Muscle of leg (tissue), 11 donors: ENCODE results near the gene CCDC174. TPM values are rescaled to one million over a fixed set of nuclear protein-coding genes. Genes with fewer than 3 reads are reported as not detected.

ENCODE experiments used
- DNase-seq: peaks from one replicate; pipeline ENCODE4 v3.0.0; 2013
- H3K27ac ChIP-seq: one replicate; pipeline ENCODE4 v1.5.1; 2013; ENCODE audit warnings: mild to moderate bottlenecking, low read length, control low read depth
- H3K27me3 ChIP-seq: one replicate; pipeline ENCODE4 v1.6.1; 2013; ENCODE audit warnings: low read length; ENCODE audit not compliant: control insufficient read depth, insufficient read depth
- H3K36me3 ChIP-seq: one replicate; pipeline ENCODE4 v1.6.1; 2013; ENCODE audit warnings: low read length; ENCODE audit not compliant: control insufficient read depth, insufficient read depth
- H3K4me1 ChIP-seq: one replicate; pipeline ENCODE4 v1.6.1; 2013; ENCODE audit warnings: low read length; ENCODE audit not compliant: control insufficient read depth, insufficient read depth
- H3K4me3 ChIP-seq: one replicate; pipeline ENCODE4 v1.5.1; 2013; ENCODE audit warnings: low read length, control low read depth
- H3K9me3 ChIP-seq: replicated peaks from 2 replicates; pipeline ENCODE4 v1.6.1; 2013; ENCODE audit warnings: low read depth, low read length; ENCODE audit not compliant: control insufficient read depth
- WGBS: methylation state at CpG from one replicate; pipeline ENCODE4 v1.1.5; 2013; ENCODE audit warnings: missing lambda C conversion rate; ENCODE audit not compliant: insufficient coverage; 5-methylcytosine and 5-hydroxymethylcytosine counted together
- polyA plus RNA-seq, 8 donors: library from polyadenylated mRNA; unstranded; fragments of 120-200 nt; gene quantifications; one replicate each; pipeline versions ENCODE4 v1.2.1 to v1.2.3, GENCODE V29; 2013; ENCODE audit warnings: inconsistent platforms in 1 of 8, low replicate concordance in 1 of 8; ENCODE audit not compliant: insufficient read length in 8 of 8, insufficient read depth in 1 of 8
- total RNA-seq: library from RNA; stranded (reverse); fragments of 120-200 nt; gene quantifications from one replicate; pipeline ENCODE4 v1.2.4, GENCODE V29; 2013

The CCDC174 gene
- total and polyA plus RNA-seq, 9 donors = 14.8 to 21.0 (median 17.4) TPM

GRCh38 chr3:14674841-14675240 lies 23.3 kb downstream of the CCDC174 start, which contains the start of gene C3orf20:
C3orf20 (plus strand) TSS chr3:14675141; CDS start chr3:14682714, 7,573 bp downstream.
- peaks cover 31% of the 10 kb centered on the region for H3K36me3 ChIP-seq
- H3K27ac ChIP-seq = no peak within 1 kb of the TSS
- no peaks in the 10 kb centered on the region for H3K9me3 ChIP-seq
- H3K27me3 ChIP-seq = no peaks in the 10 kb centered on the region
- DNase-seq = no peak
- WGBS = 69% methylated on average over 4 of the region's 7 CpGs
- H3K4me1 ChIP-seq = no peaks in the 10 kb centered on the region
- no peak within 1 kb of the TSS for H3K4me3 ChIP-seq

DNA sequence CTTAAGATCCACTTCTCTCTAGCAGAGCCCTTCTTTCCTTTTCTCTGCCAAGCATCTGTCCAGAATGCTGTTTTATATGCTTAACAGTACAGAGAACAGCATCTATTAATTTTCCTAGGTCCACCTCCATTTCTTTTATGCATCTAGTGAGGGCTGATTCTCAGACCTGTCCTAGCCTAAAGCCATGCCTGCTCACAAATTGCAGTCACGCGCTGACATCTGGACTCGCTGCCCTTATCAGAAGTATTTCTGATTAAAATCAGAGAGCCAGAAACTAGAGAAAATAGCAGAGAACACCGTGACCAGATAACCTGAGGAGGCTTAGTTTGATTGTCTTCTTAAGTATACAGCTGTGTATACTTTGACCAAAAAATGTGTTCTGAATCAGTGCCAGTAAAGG lies 25.3 kb downstream of the CCDC174 start:
- Histone ChIP-seq H3K4me3 (no peak overlapping the region), H3K9me3 (no peaks in the 10 kb centered on the region), H3K4me1 (no peaks in the 10 kb centered on the region), H3K27me3 (no peaks in the 10 kb centered on the region), H3K36me3 (peaks cover 15% of the 10 kb centered on the region), H3K27ac (no peak overlapping the region)
- no peak for DNase-seq
- WGBS = 68% methylated on average over 4 of the region's 4 CpGs

- no peak overlapping the region for H3K27ac ChIP-seq
- 43% methylated on average over 6 of the region's 7 CpGs for WGBS
These were observed 26.5 kb downstream of the CCDC174 start for GRCh38 chr3:14678015-14678503.

GRCh38 chr3:14680115-14680514 lies 28.6 kb downstream of the CCDC174 start:
- H3K36me3 ChIP-seq = peaks cover 2% of the 10 kb centered on the region
- WGBS = no CpG with 5 or more reads among the region's 1 CpG
- no peak overlapping the region for H3K27ac ChIP-seq
- H3K9me3 ChIP-seq = no peaks in the 10 kb centered on the region
- no peak for DNase-seq
- H3K27me3 ChIP-seq = no peaks in the 10 kb centered on the region
- no peak overlapping the region for H3K4me3 ChIP-seq
- no peaks in the 10 kb centered on the region for H3K4me1 ChIP-seq

More at GRCh38 chr3:14678015-14678503, 26.5 kb downstream of the CCDC174 start:
- H3K27me3 ChIP-seq = no peaks in the 10 kb centered on the region
- peaks cover 8% of the 10 kb centered on the region for H3K36me3 ChIP-seq
- no peak overlapping the region for H3K4me3 ChIP-seq
- no peak for DNase-seq
- H3K9me3 ChIP-seq = no peaks in the 10 kb centered on the region
- no peaks in the 10 kb centered on the region for H3K4me1 ChIP-seq

GRCh38 chr3:14680716-14681115 lies 29.2 kb downstream of the CCDC174 start:
- DNase-seq = no peak
- Histone ChIP-seq H3K9me3 (no peaks in the 10 kb centered on the region), H3K36me3 (no peaks in the 10 kb centered on the region), H3K27ac (no peak overlapping the region), H3K4me3 (no peak overlapping the region), H3K4me1 (no peaks in the 10 kb centered on the region), H3K27me3 (no peaks in the 10 kb centered on the region)
- no CpG with 5 or more reads among the region's 2 CpGs for WGBS

- H3K9me3 ChIP-seq = no peaks in the 10 kb centered on the region
- 70% methylated on average over 1 of the region's 4 CpGs for WGBS
- no peak overlapping the region for H3K27ac ChIP-seq
- no peaks in the 10 kb centered on the region for H3K36me3 ChIP-seq
- peaks cover 2% of the 10 kb centered on the region for H3K27me3 ChIP-seq
- H3K4me1 ChIP-seq = no peaks in the 10 kb centered on the region
- DNase-seq = no peak
- no peak overlapping the region for H3K4me3 ChIP-seq
These were observed 32.9 kb downstream of the CCDC174 start for GRCh38 chr3:14684447-14684846.

- Histone ChIP-seq H3K4me1 (no peaks in the 10 kb centered on the region), H3K4me3 (no peak overlapping the region), H3K27ac (no peak overlapping the region), H3K9me3 (no peaks in the 10 kb centered on the region), H3K36me3 (no peaks in the 10 kb centered on the region), H3K27me3 (peaks cover 2% of the 10 kb centered on the region)
- DNase-seq = no peak
- WGBS = no CpG with 5 or more reads among the region's 4 CpGs
These were observed 33.6 kb downstream of the CCDC174 start for GRCh38 chr3:14685179-14685578.

DNA sequence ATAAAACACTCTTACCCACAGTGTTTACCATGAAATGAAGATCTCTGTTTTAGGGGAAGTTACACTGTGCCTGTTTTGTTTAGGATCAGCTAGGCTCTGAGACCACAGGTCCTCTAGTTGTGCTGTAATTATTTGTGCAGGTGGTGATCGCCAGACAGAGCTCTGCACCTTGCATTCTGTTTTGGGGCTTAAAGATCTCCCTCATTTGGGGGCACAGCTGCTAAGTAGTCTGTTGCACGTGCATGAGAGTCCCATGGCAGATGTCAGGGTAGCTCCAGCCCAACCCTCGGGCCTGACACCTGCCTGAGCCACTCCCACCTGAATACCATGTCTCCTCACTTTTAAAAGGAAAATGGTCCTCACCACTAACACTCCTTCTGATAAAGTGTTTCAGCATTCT lies 35.8 kb downstream of the CCDC174 start:
- Histone ChIP-seq H3K4me3 (no peak overlapping the region), H3K36me3 (no peaks in the 10 kb centered on the region), H3K4me1 (no peaks in the 10 kb centered on the region), H3K27me3 (peaks cover 2% of the 10 kb centered on the region), H3K9me3 (no peaks in the 10 kb centered on the region), H3K27ac (no peak overlapping the region)
- DNase-seq = no peak
- no CpG with 5 or more reads among the region's 3 CpGs for WGBS

DNA sequence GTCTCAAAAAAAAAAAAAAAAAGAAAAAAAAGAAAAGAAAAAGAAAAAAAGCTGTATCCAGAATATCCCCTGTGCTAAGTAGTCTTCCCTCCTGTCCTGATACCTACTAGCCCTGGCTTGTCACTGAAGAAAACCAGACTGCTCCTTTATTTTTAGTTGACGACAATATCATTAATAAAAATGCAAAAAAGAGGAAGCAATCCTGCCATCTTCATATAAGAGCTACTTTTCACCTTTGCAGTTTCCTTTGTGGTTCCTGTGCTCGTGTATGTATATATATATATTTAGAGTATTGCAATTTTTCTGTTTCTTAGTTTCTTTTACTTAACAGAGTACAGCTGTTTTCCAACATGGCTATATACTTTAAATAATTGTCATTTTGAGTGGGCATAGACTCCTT lies 37.0 kb downstream of the CCDC174 start:
- no peaks in the 10 kb centered on the region for H3K36me3 ChIP-seq
- H3K4me3 ChIP-seq = no peak overlapping the region
- DNase-seq = no peak
- H3K27ac ChIP-seq = no peak overlapping the region
- H3K4me1 ChIP-seq = no peaks in the 10 kb centered on the region
- peaks cover 2% of the 10 kb centered on the region for H3K27me3 ChIP-seq
- H3K9me3 ChIP-seq = no peaks in the 10 kb centered on the region
- no CpG with 5 or more reads among the region's 2 CpGs for WGBS

- no peaks in the 10 kb centered on the region for H3K4me1 ChIP-seq
- WGBS = 30% methylated on average over 2 of the region's 7 CpGs
- no peak overlapping the region for H3K4me3 ChIP-seq
- H3K36me3 ChIP-seq = no peaks in the 10 kb centered on the region
- no peak for DNase-seq
- peaks cover 2% of the 10 kb centered on the region for H3K27me3 ChIP-seq
- H3K9me3 ChIP-seq = no peaks in the 10 kb centered on the region
- no peak overlapping the region for H3K27ac ChIP-seq
These were observed 37.9 kb downstream of the CCDC174 start for GRCh38 chr3:14689247-14689980.
